ENCODE measurements around the gene DUSP1. TPM values are rescaled to one million over a fixed set of nuclear protein-coding genes. Genes with fewer than 3 reads are reported as not detected.
A peak's percentile ranks its signal among the peaks of the same experiment; 100 is the strongest.

DUSP1 gene
- total and polyA plus RNA-seq, 2 of the 13 experiments (the other 11 are each of a cell fraction or from before 2014, with no cell fraction given), result 27.1 to 55.5 TPM

DNA sequence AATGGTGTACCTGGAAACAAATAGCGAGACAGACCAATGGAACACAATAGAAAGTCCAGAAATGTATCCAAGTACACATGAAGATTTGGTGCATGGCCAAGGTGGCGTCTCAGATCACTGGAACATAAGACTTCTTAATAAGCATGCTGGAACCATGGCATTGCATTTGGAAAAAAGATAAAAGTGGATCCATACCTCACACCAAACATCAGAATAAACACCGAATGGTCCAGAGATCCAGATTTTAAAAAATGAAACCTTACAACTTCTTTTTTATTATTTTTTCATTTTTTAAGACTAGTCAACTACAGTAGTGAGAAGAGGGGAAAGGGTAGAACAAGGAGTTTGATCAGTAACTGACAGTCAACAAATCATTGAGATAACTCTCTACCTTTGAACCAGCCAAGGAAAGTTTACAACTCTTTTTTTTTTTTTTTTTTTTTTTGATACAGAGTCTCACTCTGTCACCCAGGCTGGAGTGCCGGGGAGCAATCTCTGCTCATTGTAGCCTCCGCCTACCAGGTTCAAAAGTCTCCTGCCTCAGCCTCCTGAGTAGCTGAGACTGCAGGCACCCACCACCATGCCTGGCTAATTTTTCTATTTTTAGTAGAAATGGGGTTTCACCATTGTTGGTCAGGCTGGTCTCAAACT is 8.8 kb upstream of the DUSP1 start (continued):
- TF ChIP-seq, protein P1, sequence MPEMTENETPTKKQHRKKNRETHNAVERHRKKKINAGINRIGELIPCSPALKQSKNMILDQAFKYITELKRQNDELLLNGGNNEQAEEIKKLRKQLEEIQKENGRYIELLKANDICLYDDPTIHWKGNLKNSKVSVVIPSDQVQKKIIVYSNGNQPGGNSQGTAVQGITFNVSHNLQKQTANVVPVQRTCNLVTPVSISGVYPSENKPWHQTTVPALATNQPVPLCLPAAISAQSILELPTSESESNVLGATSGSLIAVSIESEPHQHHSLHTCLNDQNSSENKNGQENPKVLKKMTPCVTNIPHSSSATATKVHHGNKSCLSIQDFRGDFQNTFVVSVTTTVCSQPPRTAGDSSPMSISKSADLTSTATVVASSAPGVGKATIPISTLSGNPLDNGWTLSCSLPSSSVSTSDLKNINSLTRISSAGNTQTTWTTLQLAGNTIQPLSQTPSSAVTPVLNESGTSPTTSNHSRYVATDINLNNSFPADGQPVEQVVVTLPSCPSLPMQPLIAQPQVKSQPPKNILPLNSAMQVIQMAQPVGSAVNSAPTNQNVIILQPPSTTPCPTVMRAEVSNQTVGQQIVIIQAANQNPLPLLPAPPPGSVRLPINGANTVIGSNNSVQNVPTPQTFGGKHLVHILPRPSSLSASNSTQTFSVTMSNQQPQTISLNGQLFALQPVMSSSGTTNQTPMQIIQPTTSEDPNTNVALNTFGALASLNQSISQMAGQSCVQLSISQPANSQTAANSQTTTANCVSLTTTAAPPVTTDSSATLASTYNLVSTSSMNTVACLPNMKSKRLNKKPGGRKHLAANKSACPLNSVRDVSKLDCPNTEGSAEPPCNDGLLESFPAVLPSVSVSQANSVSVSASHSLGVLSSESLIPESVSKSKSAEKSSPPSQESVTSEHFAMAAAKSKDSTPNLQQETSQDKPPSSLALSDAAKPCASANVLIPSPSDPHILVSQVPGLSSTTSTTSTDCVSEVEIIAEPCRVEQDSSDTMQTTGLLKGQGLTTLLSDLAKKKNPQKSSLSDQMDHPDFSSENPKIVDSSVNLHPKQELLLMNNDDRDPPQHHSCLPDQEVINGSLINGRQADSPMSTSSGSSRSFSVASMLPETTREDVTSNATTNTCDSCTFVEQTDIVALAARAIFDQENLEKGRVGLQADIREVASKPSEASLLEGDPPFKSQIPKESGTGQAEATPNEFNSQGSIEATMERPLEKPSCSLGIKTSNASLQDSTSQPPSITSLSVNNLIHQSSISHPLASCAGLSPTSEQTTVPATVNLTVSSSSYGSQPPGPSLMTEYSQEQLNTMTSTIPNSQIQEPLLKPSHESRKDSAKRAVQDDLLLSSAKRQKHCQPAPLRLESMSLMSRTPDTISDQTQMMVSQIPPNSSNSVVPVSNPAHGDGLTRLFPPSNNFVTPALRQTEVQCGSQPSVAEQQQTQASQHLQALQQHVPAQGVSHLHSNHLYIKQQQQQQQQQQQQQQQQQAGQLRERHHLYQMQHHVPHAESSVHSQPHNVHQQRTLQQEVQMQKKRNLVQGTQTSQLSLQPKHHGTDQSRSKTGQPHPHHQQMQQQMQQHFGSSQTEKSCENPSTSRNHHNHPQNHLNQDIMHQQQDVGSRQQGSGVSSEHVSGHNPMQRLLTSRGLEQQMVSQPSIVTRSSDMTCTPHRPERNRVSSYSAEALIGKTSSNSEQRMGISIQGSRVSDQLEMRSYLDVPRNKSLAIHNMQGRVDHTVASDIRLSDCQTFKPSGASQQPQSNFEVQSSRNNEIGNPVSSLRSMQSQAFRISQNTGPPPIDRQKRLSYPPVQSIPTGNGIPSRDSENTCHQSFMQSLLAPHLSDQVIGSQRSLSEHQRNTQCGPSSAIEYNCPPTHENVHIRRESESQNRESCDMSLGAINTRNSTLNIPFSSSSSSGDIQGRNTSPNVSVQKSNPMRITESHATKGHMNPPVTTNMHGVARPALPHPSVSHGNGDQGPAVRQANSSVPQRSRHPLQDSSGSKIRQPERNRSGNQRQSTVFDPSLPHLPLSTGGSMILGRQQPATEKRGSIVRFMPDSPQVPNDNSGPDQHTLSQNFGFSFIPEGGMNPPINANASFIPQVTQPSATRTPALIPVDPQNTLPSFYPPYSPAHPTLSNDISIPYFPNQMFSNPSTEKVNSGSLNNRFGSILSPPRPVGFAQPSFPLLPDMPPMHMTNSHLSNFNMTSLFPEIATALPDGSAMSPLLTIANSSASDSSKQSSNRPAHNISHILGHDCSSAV (CRISPR knock-in tag; IDR thresholded peaks at IDR 0.05; ENCODE audit: borderline replicate concordance), result no peak
- TF ChIP-seq CHD4 (IDR thresholded peaks at IDR 0.05; ENCODE audit: borderline replicate concordance, low read length) (peak; percentile 85; the same call in 1 of the 2 replicates), MIER3 (CRISPR knock-in tag; IDR thresholded peaks at IDR 0.05; ENCODE audit: borderline replicate concordance) (0 out of 2 replicates have a peak, but pooled peaks have one; percentile 19), MAF1 (CRISPR knock-in tag; IDR thresholded peaks at IDR 0.05; ENCODE audit: borderline replicate concordance) (no peak), PRMT3 (CRISPR knock-in tag; IDR thresholded peaks at IDR 0.05; ENCODE audit: borderline replicate concordance, low read depth) (no peak), DPF2 (CRISPR knock-in tag; IDR thresholded peaks at IDR 0.05; ENCODE audit: borderline replicate concordance, low read depth) (no peak), ZFP90 (CRISPR knock-in tag; IDR thresholded peaks at IDR 0.05; ENCODE audit: borderline replicate concordance) (no peak), FLYWCH1 (CRISPR knock-in tag; IDR thresholded peaks at IDR 0.05) (no peak), BCL6 (CRISPR knock-in tag; IDR thresholded peaks at IDR 0.05) (peak; percentile 28; the same call in 1 of the 2 replicates), MBNL3 (CRISPR knock-in tag; conservative IDR thresholded peaks at IDR 0.05) (no peak), ZNF282 (IDR thresholded peaks at IDR 0.05; ENCODE audit: partially characterized antibody) (no peak), EHMT2 (IDR thresholded peaks at IDR 0.05; ENCODE audit: borderline replicate concordance, low read depth, low read length) (0 out of 2 replicates have a peak, but pooled peaks have one; percentile 36), SMARCC2 (IDR thresholded peaks at IDR 0.05) (no peak), ZNF607 (CRISPR knock-in tag; IDR thresholded peaks at IDR 0.05; ENCODE audit: borderline replicate concordance) (no peak), ZMYM3 (CRISPR knock-in tag; IDR thresholded peaks at IDR 0.05) (peak; percentile 96)
- TF ChIP-seq, protein P2, sequence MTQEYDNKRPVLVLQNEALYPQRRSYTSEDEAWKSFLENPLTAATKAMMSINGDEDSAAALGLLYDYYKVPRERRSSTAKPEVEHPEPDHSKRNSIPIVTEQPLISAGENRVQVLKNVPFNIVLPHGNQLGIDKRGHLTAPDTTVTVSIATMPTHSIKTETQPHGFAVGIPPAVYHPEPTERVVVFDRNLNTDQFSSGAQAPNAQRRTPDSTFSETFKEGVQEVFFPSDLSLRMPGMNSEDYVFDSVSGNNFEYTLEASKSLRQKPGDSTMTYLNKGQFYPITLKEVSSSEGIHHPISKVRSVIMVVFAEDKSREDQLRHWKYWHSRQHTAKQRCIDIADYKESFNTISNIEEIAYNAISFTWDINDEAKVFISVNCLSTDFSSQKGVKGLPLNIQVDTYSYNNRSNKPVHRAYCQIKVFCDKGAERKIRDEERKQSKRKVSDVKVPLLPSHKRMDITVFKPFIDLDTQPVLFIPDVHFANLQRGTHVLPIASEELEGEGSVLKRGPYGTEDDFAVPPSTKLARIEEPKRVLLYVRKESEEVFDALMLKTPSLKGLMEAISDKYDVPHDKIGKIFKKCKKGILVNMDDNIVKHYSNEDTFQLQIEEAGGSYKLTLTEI (CRISPR knock-in tag; conservative IDR thresholded peaks at IDR 0.05), result no peak
- TF ChIP-seq, protein P3, sequence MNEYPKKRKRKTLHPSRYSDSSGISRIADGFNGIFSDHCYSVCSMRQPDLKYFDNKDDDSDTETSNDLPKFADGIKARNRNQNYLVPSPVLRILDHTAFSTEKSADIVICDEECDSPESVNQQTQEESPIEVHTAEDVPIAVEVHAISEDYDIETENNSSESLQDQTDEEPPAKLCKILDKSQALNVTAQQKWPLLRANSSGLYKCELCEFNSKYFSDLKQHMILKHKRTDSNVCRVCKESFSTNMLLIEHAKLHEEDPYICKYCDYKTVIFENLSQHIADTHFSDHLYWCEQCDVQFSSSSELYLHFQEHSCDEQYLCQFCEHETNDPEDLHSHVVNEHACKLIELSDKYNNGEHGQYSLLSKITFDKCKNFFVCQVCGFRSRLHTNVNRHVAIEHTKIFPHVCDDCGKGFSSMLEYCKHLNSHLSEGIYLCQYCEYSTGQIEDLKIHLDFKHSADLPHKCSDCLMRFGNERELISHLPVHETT (CRISPR knock-in tag; conservative IDR thresholded peaks at IDR 0.05), result no peak
